Uterus (tissue), 4 donors: ENCODE measurements around the gene APOA1. TPM values are rescaled to one million over a fixed set of nuclear protein-coding genes. Genes with fewer than 3 reads are reported as not detected.

Experiments used
- DNase-seq, 2 donors: peaks; one replicate each; pipeline ENCODE4 v3.0.0-alpha.2; 2019 to 2020
- H3K27ac ChIP-seq, 2 donors: fragments of 200-600 bp; sonication (generic); 1 replicate in 1 of 2; 2 replicates in 1 of 2; pipeline ENCODE4 v1.5.1; 2016 to 2018
- H3K27me3 ChIP-seq, 2 donors: fragments of 200-600 bp; sonication (generic); one replicate each; pipeline ENCODE4 v1.5.1; 2018 to 2019; ENCODE audit warnings: control low read depth in 1 of 2
- H3K36me3 ChIP-seq, 2 donors: fragments of 200-600 bp; sonication (generic); one replicate each; pipeline ENCODE4 v1.5.1; 2019; ENCODE audit warnings: control low read depth in 1 of 2
- H3K4me1 ChIP-seq, 2 donors: fragments of 200-600 bp; sonication (generic); one replicate each; pipeline ENCODE4 v1.5.1; 2018 to 2019; ENCODE audit warnings: control low read depth in 1 of 2
- H3K4me3 ChIP-seq, 2 donors: fragments of 200-600 bp; sonication (generic); 1 replicate in 1 of 2; 2 replicates in 1 of 2; pipeline ENCODE4 v1.5.1; 2018 to 2019; ENCODE audit warnings: mild to moderate bottlenecking in 1 of 2
- H3K9me3 ChIP-seq, 2 donors: fragments of 200-600 bp; sonication (generic); one replicate each; pipeline ENCODE4 v1.5.1; 2019; ENCODE audit warnings: control low read depth in 1 of 2
- CTCF ChIP-seq, 4 experiments: fragments of 200-600 bp in 2 of 4; fragments of 450-650 bp in 2 of 4; sonication (generic) in 2 of 4; IDR thresholded peaks; one replicate each; pipeline ENCODE4 v1.5.1; 2016 to 2019; ENCODE audit warnings: antibody characterized with exemption in 4 of 4, mild to moderate bottlenecking in 2 of 4, moderate library complexity in 1 of 4
- POLR2A ChIP-seq, 2 donors: fragments of 450-650 bp; IDR thresholded peaks; one replicate each; pipeline ENCODE4 v1.6.1; 2016; ENCODE audit warnings: antibody characterized with exemption in 2 of 2, mild to moderate bottlenecking in 1 of 2, moderate library complexity in 1 of 2
- intact Hi-C: fragments of 100-400 bp; cut with DNase I; formaldehyde crosslinking; loops from one replicate; pipeline ENCODE4 v1.15.1; 2023; ENCODE audit warnings: low total_unique reads
- total RNA-seq, 4 donors: library from RNA; depleted of rRNA in 3 of 4; stranded (reverse); fragments of >200 nt in 3 of 4; gene quantifications; one replicate each; pipeline versions ENCODE4 v1.1.0 to v1.2.4, GENCODE V29; 2014 to 2023
- donor health status: DM: yes; HTN: yes; CAD: no.

The APOA1 gene
- total RNA-seq, 4 donors from 2014 or later = 2.2 to 3.5 TPM; not detected in 2

- intact Hi-C loops = loop anchor here (10.0 kb wide), 1 partner anchor 244 kb away; no protein-coding TSS in a partner anchor
- Histone ChIP-seq H3K4me3 (no peak overlapping the region), H3K27me3 (no peaks in the 10 kb centered on the region), H3K36me3 (no peaks in the 10 kb centered on the region), H3K27ac (no peak overlapping the region), H3K9me3 (no peaks in the 10 kb centered on the region), H3K4me1 (no peaks in the 10 kb centered on the region)
- no peak for DNase-seq
- no peak for TF ChIP-seq POLR2A (IDR thresholded peaks at IDR 0.05)
- no peak for TF ChIP-seq CTCF (IDR thresholded peaks at IDR 0.05)
These were observed 33.8 kb upstream of the APOA1 start for GRCh38 chr11:116871248-116871647.

GRCh38 chr11:116870054-116870453, 32.6 kb upstream of the APOA1 start:
- H3K27ac ChIP-seq = no peak overlapping the region
- no peak for DNase-seq
- no peak overlapping the region for H3K4me3 ChIP-seq
- intact Hi-C loops = loop anchor here (10.0 kb wide), 1 partner anchor 245 kb away; no protein-coding TSS in a partner anchor
- H3K36me3 ChIP-seq = no peaks in the 10 kb centered on the region
- H3K4me1 ChIP-seq = no peaks in the 10 kb centered on the region
- TF ChIP-seq POLR2A (IDR thresholded peaks at IDR 0.05) (no peak), CTCF (IDR thresholded peaks at IDR 0.05) (no peak)
- H3K9me3 ChIP-seq = no peaks in the 10 kb centered on the region
- no peaks in the 10 kb centered on the region for H3K27me3 ChIP-seq

GRCh38 chr11:116869610-116870009, 32.2 kb upstream of the APOA1 start:
- Histone ChIP-seq H3K27me3 (no peaks in the 10 kb centered on the region), H3K4me3 (no peak overlapping the region), H3K9me3 (no peaks in the 10 kb centered on the region), H3K36me3 (no peaks in the 10 kb centered on the region), H3K4me1 (no peaks in the 10 kb centered on the region), H3K27ac (no peak overlapping the region)
- no peak for TF ChIP-seq CTCF (IDR thresholded peaks at IDR 0.05)
- no peak for TF ChIP-seq POLR2A (IDR thresholded peaks at IDR 0.05)
- no peak for DNase-seq
- intact Hi-C loops = loop anchor here (10.0 kb wide), 1 partner anchor 245 kb away; no protein-coding TSS in a partner anchor

GRCh38 chr11:116868066-116868465, 30.6 kb upstream of the APOA1 start:
- intact Hi-C loops = no loop called here
- no peak for TF ChIP-seq CTCF (IDR thresholded peaks at IDR 0.05)
- Histone ChIP-seq H3K9me3 (no peaks in the 10 kb centered on the region), H3K4me3 (no peak overlapping the region), H3K27me3 (no peaks in the 10 kb centered on the region), H3K27ac (no peak overlapping the region), H3K36me3 (no peaks in the 10 kb centered on the region), H3K4me1 (no peaks in the 10 kb centered on the region)
- DNase-seq = no peak

GRCh38 chr11:116867619-116868018, 30.2 kb upstream of the APOA1 start:
- no peak overlapping the region for H3K27ac ChIP-seq
- H3K36me3 ChIP-seq = no peaks in the 10 kb centered on the region
- no peaks in the 10 kb centered on the region for H3K4me1 ChIP-seq
- no peaks in the 10 kb centered on the region for H3K27me3 ChIP-seq
- no peak for TF ChIP-seq CTCF (IDR thresholded peaks at IDR 0.05)
- intact Hi-C loops = no loop called here
- H3K9me3 ChIP-seq = no peaks in the 10 kb centered on the region
- no peak overlapping the region for H3K4me3 ChIP-seq
- no peak for DNase-seq
